ENCODE measurements around the gene HS3ST6. TPM values are rescaled to one million over a fixed set of nuclear protein-coding genes. Genes with fewer than 3 reads are reported as not detected.

Gene HS3ST6
- total and polyA plus RNA-seq, 2 of the 13 experiments (the other 11 are each of a cell fraction or from before 2014, with no cell fraction given): not detected

GRCh38 chr16:1940273-1941161 is 22.3 kb upstream of the HS3ST6 start (continued):
- TF ChIP-seq REST (IDR thresholded peaks at IDR 0.05; ENCODE audit: borderline replicate concordance in 1 of 2, low read depth in 1 of 2, low read length in 2 of 2): peak in 1 of 2 experiments; percentile 72; a peak in 2 of 4 replicates
- peak; percentile 81 for TF ChIP-seq ZNF543 (CRISPR knock-in tag; IDR thresholded peaks at IDR 0.05)
- no peak for TF ChIP-seq AGO2 (optimal IDR thresholded peaks at IDR 0.05; ENCODE audit: low read depth, low read length)
- no peak for TF ChIP-seq TAF15 (IDR thresholded peaks at IDR 0.05; ENCODE audit: low read depth, low read length, poor library complexity, severe bottlenecking)
- TF ChIP-seq ZSCAN29 (CRISPR knock-in tag; conservative IDR thresholded peaks at IDR 0.05): peak; percentile 70; the same call in 1 of the 2 replicates
- no peak for TF ChIP-seq SNRNP70 (IDR thresholded peaks at IDR 0.05; ENCODE audit: low read depth, low read length)
- TF ChIP-seq ISX (CRISPR knock-in tag; conservative IDR thresholded peaks at IDR 0.05): no peak
- TF ChIP-seq ZNF746 (CRISPR knock-in tag; IDR thresholded peaks at IDR 0.05): 0 out of 2 replicates have a peak, but pooled peaks have one; percentile 9
- no peak for TF ChIP-seq ZNF747 (CRISPR knock-in tag; IDR thresholded peaks at IDR 0.05; ENCODE audit: borderline replicate concordance)
- TF ChIP-seq CAMTA2 (CRISPR knock-in tag; IDR thresholded peaks at IDR 0.05; ENCODE audit: borderline replicate concordance): peak; percentile 65; the same call in 1 of the 2 replicates
- peak; percentile 60 for TF ChIP-seq PHF20 (CRISPR knock-in tag; IDR thresholded peaks at IDR 0.05)
- no peak for TF ChIP-seq ZFP41 (CRISPR knock-in tag; IDR thresholded peaks at IDR 0.05; ENCODE audit: borderline replicate concordance)
- peak; percentile 83; the same call in 1 of the 2 replicates for TF ChIP-seq ZC3H4 (CRISPR knock-in tag; IDR thresholded peaks at IDR 0.05; ENCODE audit: borderline replicate concordance)
- no peak for TF ChIP-seq GZF1 (CRISPR knock-in tag; IDR thresholded peaks at IDR 0.05)
- TF ChIP-seq ARID4A (CRISPR knock-in tag; IDR thresholded peaks at IDR 0.05; ENCODE audit: borderline replicate concordance): peak; percentile 77; the same call in 1 of the 2 replicates
- TF ChIP-seq TBL1XR1 (IDR thresholded peaks at IDR 0.05; ENCODE audit: borderline replicate concordance, low read length, partially characterized antibody): no peak
- TF ChIP-seq ATAD3A (CRISPR knock-in tag; IDR thresholded peaks at IDR 0.05): no peak
- no peak for TF ChIP-seq SIN3B (IDR thresholded peaks at IDR 0.05; ENCODE audit: low read length)
- no peak for TF ChIP-seq NR1H2 (CRISPR knock-in tag; IDR thresholded peaks at IDR 0.05; ENCODE audit: borderline replicate concordance, low read depth)
- TF ChIP-seq ZNF333 (CRISPR knock-in tag; IDR thresholded peaks at IDR 0.05; ENCODE audit: borderline replicate concordance): peak; percentile 86; the same call in 1 of the 2 replicates
- TF ChIP-seq ZNF576 (CRISPR knock-in tag; IDR thresholded peaks at IDR 0.05): no peak
